HG03060 (cell line): ENCODE data around the gene KCNK2.

Experiments used
- ATAC-seq: cut with Tn5 transposase; IDR thresholded peaks from one replicate; pipeline ENCODE4 v1.9.1; 2021; ENCODE audit warnings: low read depth, moderate number of reproducible peaks; ENCODE audit not compliant: unreplicated experiment

KCNK2 gene

GRCh38 chr1:215241451-215241850 is 158.9 kb downstream of the KCNK2 start:
- no peak for ATAC-seq

GRCh38 chr1:215243345-215244054 is 161.0 kb downstream of the KCNK2 start:
- no peak for ATAC-seq

GRCh38 chr1:215250913-215251312 is 168.4 kb downstream of the KCNK2 start:
- ATAC-seq = no peak

- no peak for ATAC-seq
Measured at GRCh38 chr1:215251428-215251827, 168.9 kb downstream of the KCNK2 start.

- no peak for ATAC-seq
Measured at GRCh38 chr1:215252164-215252563, 169.6 kb downstream of the KCNK2 start.

GRCh38 chr1:215256936-215257679 is 174.6 kb downstream of the KCNK2 start:
- no peak for ATAC-seq

- ATAC-seq = no peak
Measured at GRCh38 chr1:215260711-215261110, 178.2 kb downstream of the KCNK2 start.

- ATAC-seq = no peak
Measured at GRCh38 chr1:215262106-215262505, 179.6 kb downstream of the KCNK2 start.

- ATAC-seq = no peak
Measured at GRCh38 chr1:215263636-215264035, 181.1 kb downstream of the KCNK2 start.

- no peak for ATAC-seq
Measured at GRCh38 chr1:215264649-215265048, 182.1 kb downstream of the KCNK2 start.

GRCh38 chr1:215267495-215267894 is 185.0 kb downstream of the KCNK2 start:
- ATAC-seq = no peak

- ATAC-seq = no peak
Measured at GRCh38 chr1:215269955-215270354, 187.4 kb downstream of the KCNK2 start.

GRCh38 chr1:215273838-215274516 is 191.4 kb downstream of the KCNK2 start:
- no peak for ATAC-seq

- ATAC-seq = no peak
Measured at GRCh38 chr1:215276582-215276981, 194.0 kb downstream of the KCNK2 start.

GRCh38 chr1:215277532-215277931 is 195.0 kb downstream of the KCNK2 start:
- no peak for ATAC-seq

- no peak for ATAC-seq
Measured at GRCh38 chr1:215279682-215280081, 197.1 kb downstream of the KCNK2 start.

GRCh38 chr1:215282557-215282956 is 200.0 kb downstream of the KCNK2 start:
- ATAC-seq = no peak

GRCh38 chr1:215285013-215285800 is 202.7 kb downstream of the KCNK2 start:
- no peak for ATAC-seq
